Embryonic facial prominence (tissue), 1 donor: ENCODE results near the gene TBCK.
"Not testable (repeated sequence)": the region's sequence is repeated elsewhere in the genome, so short reads cannot be mapped to it uniquely, and the experiment has no call there.

ENCODE experiments used
- DNase-seq: peaks from one replicate; pipeline ENCODE4 v3.0.0-alpha.2; 2016; ENCODE audit errors: extremely low spot score

Gene TBCK

DNA sequence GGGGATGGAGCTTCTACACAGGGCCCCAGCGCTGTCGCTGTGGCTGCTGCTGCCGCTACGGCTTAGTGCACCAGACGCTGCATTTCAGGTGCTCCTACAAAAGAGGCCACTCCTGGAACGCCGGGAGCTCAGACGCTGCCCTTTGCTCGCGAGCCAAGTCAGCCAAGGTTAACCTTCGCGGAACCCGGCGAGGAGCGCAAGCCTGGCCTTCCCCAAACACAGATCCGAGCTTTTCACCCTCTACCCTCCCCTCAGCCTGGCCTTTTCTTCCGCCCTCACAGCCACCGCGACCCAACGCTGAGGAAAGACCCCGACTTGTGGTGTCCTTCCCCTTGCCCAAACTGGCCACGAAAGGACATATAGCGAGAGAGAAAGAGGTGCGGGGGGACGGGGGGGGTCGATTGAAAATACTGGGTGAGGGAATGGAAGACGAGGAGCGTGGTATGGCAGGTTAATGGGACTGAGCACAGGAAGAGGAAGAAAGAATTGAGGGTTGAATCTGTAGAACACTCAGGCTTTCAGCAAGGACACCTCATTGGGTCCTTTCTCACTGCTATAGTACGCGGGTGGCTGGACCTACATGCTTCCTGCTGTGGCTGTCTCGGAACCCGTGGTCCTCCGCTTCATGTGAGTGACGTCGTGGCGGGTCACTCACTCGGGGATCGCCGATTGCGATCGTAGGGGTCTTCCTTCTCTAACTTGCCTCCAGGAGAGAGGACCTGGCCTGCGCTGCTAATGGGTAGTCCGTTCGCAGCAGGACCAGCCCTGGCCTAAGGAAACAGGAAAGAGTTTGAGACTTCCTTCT is at the start of gene TBCK, which contains the start of gene AIMP1:
Gene TBCK, minus strand, starts transcription at position 242 of the 805 bp plus-strand sequence. CDS start 7,249 bp downstream, outside the sequence.
Gene AIMP1, plus strand, starts transcription at position 583 of the 805 bp plus-strand sequence. CDS start 8,460 bp downstream, outside the sequence.
- DNase-seq, result peak; percentile 93

DNA sequence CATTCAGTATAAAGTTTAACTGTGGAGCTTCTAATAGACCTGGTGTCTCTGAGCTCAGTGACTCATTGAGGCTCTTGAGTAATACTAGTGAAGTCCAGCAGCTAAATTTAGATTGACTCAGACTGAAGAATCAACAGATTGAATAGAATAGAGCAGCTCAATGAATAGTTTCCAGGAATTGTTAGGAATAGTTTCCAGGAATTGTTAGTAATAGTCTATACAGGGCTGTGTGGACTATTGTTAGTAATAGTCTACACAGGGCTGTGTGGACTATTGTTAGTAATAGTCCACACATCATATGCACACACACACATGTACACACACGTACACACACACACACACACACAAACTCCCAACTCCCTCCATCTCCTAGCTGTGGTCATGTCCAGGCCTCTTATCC is 49.6 kb upstream of the TBCK start:
- no peak for DNase-seq

DNA sequence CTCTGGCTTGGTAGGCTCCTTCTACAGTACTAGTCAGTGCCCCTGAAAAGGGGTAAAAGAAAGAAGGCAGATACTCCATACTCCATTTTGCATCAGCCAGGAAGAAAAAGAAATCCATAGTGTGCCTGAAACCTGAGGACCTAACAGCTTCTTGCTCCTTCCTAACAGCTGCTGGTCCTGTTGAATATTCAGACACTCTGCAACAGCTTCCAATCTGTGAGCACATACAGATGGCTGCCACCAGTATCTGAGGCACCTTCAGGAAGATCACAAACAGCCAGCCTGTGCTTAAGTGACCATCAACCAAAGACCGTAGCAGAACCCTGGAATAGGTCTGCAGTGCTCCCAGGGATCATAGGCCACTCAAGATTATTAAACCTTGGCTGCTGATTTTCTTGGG is 48.3 kb upstream of the TBCK start:
- DNase-seq, result no peak

DNA sequence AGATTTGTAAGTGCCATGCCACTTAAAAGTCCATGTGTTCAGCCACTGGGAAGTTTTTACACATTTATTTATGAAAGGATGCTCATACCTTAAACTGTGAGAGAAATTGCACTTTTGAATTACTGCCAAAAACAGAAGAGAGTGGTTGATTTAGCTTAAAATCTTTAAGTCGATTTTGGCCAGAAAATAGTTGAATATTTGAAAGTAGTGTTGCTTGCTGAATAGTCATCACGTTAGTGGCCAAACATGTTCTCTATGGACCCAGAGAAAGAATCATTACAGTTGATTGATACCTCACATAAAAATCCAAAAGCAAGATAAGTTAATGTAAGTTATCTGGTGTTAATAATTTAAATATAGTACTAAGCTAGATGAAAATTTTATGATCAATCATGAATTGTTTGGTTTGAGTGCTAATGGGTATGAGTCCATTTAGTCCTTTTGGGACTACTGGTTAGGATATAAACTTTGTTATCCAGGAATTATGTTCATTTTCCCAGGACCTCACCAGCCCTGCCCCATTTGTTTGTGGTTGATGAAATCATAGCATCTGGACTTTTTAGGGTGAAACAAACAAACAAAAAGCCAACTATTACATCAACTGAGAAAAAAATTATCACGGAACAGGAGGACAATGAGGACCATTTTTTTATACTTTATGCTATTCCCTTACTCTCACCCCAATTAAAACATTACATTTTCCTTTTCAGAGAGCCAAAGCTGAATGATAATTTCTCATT is 46.2 kb upstream of the TBCK start:
- no peak for DNase-seq

DNA sequence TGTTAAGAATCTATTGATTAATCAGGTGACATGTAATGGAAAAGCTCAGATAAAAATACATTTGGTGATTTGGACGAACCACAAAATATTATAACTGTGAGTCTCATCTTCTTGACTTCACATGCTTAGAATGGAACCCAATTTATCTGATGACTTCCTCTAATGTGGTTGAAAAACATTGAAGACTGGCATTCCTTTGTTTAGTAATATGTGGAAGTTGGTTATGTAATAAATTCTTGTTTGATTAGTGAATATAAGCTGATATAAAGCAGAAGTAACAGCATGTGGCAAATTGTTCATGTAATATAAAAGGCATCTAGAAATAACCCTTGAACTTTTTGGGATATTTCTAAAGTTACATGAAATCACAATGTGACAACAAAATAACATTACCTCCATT is 42.9 kb upstream of the TBCK start:
- no peak for DNase-seq

DNA sequence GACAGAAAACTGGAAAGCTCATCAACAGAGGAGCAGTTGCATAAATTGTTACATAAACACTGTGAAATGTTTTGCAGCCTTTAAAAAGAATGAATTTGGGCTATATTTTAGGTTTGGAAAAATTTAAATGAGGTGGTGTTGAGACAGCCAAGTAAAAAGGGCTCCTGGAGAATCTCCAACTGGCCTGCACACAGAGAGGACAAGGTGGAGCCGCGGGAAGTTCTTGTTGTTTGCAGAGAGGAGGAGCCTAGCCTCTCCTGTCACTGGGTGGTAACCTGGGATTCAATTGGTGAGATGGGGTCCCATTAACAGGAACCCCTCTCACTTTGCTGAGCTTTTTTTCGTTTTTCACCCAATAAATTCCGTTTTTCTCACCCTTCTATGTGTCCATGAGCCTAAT is 39.2 kb upstream of the TBCK start:
- DNase-seq, result no peak

DNA sequence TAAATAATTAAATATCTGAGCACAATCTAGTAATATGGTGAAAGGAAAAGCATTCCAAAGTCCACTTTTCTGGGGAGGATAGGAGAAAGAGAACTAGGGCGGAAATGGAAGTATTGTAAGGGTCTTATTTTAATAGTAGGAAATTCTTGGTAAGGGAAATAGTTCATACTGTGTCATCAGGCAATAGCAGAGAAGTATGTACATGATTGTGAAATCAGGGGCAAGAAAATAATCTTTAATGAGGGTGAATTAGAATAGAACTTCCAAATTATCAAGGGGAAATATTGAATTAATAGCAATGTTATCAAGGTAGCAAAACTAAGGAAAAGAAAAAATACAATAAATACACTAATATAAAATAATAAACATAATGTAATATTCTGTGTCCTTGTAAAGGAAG is 37.8 kb upstream of the TBCK start:
- DNase-seq, result no peak

DNA sequence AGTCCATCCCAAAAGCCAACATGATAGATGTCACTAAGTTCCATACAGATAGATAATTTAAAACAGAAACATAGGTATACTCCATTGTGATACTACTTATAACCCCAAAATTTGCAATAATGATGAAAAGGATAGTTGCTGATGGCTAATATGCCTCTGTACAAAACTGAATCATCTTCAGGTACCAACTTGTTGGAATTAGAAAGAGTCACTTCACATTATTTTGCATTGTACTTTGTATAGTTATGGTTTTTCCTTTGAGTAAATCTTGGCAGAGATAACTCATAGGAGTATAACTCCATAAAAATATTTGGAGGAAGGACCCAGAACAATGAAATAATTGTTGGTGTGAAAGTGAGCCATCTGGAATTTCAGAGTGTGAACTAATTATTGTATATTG is 35.0 kb upstream of the TBCK start:
- DNase-seq, result no peak

DNA sequence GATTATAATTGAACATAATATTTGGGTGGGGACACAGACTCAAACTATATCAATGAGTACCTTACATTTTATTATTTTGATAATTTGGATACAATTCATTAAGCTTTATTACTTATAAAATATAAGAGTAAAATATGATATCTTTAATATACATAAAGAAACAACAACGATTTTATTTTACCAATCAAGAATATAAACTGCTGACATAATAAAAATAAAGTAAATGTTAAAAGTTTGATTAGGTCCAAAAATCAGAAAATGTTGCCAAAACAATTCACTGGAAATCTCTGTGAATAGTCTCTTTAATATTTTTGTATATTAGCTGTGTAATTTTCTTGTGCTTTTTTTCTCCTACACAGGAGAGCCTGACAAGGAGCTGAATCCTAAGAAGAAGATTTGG is 31.2 kb upstream of the TBCK start:
- no peak for DNase-seq

DNA sequence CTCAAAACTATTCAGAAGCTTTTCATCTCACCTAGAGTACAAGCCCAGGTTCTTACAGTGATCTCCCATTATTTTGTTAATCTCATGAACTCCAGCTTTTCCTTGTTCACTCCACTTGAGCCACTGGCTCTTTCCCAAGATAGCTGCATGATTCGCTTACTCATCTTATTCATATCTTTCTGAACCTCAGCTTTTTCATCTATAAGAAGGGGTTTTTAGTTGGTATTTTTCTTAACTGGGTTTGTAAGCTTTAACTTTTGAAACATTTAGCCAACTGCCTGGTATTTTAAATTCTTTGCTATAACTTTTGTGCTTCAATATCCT is 28.6 kb upstream of the TBCK start:
- DNase-seq, result no peak

DNA sequence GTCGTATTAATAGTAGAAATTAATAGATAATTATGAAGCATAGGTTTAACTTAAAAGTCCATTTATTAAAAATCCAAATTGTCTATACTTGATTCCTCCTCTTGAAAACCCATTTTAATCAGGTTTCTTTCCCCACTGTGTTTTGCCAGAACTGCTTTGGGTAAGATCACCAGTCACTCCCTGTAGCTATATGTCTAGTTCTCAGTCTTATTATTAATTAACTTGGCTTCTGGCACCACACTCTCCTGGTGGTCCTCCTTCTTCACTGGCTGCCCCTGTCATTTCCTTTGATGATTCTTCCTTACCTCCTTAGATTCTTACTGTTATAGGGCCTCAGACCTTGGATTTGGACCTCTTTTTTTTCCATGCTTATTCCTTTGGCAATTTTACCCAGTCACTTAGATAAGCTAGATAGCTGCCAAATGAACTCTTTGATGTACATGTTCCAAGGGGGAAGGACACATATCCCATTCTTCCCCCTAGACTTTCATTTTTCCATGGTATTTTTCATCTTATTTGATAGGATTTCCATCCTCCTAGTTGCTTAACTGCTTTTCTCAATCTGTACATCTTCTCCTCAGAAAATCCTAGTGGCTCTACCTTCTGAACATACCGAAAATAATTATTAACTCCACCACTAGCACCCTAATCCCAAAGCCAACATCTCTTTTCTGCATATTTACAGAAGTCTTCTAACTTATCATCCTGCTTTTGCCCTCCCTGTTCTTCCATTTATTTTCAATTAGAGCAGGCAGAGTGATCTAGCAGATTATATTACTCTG is 28.0 kb upstream of the TBCK start:
- DNase-seq, result no peak

DNA sequence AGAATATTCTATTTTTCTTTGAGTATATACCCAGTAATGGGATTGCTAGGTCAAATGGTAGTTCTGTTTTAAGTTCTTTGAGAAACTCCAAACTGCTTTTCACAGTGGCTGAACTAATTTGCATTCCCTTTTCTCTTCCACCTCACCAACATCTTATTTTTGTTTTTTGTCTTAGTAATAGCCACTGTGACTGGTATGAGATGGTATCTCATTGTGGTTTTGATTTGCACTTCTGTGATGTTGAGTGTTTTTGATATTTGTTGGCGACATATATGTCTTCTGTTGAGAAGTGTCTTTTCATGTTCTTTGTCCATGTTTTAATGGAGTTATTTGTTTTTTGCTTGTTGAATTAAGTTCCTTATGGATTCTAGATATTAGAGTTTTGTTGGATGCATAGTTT is 24.8 kb upstream of the TBCK start:
- DNase-seq, result no peak

DNA sequence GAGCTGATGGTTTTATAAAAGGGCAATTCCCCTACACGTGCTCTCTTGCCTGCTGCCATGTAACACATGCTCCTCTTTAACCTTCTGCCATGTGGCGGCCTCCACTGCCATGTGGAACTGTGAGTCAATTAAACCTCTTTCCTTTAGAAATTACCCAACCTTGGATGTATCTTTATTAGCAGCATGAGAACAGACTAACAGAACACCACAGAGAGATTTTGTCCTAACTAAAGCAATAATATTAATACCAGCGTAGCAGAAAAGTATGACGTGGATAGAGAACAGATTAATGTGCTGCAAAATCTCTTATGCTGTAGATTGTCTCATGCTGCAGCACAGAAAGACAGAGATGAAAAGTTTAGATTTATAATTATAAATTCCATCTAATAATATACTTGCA is 23.4 kb upstream of the TBCK start:
- DNase-seq, result no peak

DNA sequence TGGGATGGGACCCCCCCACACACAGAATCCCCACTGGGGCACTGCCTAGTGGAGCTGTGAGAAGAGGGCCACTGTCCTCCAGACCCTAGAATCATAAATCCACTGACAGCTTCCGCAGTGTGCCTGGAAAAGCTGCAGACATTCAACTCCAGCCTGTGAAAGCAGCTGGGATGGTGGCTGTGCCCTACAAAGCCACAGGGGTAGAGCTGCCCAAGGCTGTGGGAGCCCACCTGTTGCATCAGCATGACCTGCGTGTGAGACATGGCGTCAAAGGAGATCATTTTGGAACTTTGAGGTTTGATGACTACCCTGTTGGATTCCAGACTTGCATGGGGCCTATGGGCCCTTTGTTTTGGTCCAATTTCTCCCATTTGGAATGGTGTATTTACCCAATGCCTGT is 22.7 kb upstream of the TBCK start:
- no peak for DNase-seq

DNA sequence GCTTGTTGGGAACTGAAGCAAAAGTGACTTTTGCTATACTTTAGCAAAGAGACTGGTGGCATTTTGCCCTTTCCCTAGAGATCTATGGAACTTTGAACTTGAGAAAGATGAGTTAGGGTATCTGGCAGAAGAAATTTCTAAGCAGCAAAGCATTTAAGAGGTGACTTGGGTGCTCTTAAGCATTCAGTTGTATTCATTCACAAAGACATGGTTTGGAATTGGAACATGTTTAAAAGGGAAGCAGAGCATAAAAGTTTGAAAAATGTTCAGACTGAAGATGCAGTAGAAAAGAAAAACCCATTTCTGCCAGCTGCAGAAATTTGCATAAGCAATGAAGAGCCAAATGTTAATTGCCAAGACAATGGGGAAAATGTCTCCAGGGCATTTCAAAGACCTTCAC is 21.9 kb upstream of the TBCK start:
- DNase-seq, result no peak

DNA sequence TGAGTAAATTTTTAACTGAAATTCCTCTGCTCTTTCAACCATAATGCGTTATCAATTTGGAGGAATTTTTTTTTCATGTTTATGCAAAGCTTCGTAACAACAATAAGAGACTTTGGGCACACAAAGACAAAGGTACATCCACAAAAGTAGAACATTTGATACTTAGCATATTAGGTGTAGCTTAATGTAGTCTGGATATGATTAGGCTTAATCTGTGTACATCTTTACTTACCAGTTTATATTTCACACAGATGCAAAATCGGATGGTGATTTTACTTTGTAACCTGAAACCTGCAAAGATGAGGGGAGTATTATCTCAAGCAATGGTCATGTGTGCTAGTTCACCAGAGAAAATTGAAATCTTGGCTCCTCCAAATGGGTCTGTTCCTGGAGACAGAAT is 20.6 kb upstream of the TBCK start:
- DNase-seq, result no peak

DNA sequence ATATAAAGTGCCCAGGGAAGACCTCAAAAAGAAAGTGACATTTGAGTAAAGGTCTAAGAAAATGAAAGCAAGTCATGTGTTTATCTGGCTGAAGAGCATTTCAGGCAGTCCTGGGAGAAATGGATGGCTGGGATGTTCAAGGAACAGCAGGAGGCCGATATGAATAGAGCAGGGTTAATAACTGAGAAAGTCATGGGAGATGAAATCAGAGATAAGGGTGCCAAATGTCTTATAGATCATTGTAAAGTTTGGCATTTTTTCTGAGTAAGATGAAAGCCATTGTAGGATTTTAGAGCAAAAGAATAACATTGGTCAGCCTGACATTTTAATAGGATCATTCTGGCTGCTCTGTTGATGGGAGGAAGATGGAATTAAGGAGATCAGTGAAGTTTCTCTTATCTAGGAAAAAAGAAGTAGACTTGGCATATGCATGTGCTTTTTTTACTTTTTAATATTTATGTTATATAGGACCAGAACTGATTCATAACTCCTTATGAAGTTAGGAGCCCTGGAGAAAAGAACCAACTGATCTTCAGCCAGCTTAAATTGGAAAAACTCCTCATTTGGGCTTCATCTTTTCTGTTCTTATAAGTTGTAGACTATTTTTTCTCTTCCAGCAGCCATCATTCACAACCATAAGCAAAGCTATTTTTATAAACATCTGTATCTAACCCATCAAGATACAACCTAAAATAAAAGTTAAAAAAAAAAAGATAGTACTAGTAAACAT is 18.9 kb upstream of the TBCK start:
- no peak for DNase-seq

DNA sequence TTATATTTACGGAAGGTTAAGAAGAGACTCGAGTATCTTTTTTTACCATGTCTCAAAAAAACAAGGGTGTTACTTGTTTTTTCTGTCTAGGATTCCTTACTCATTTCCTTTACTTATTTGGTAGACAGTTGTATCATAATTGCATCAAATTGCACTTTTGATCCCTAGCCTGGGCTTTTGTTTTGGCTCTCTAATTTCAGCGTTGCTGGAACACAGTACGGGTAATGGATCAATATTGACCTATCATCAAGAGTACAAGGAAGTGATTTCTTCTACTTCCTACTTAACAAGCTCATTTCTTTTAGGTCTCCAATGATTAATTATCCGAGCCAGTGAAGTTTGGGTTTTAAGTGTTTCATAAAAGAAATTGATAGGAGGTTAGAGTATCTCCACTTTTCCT is 17.2 kb upstream of the TBCK start:
- no peak for DNase-seq

DNA sequence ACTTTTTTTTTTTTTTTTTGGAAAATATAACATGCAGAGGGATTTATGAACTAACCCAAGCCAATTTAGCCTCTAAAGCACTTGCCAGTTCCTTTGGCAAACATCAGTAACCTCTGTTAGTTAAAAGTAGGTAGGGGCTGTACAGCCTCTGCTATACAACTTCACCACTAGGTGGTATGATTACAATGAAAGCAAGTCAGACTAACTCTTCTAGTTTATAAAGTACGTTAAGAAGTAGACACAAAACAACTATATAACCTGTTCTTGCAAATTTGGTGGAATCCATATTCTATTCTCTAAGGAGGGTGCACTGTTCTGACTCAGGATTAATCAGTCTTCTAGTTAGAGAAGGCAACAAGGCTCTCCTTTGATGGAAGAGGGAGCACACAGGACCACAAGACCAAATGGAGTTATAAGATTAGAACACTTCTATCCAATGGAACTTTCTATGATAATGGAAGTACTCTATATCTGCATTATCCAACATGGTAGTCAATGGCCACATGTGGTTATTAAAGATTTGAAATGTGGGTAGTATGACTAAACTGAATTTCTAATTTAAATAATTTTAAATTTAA is 13.1 kb upstream of the TBCK start:
- no peak for DNase-seq

DNA sequence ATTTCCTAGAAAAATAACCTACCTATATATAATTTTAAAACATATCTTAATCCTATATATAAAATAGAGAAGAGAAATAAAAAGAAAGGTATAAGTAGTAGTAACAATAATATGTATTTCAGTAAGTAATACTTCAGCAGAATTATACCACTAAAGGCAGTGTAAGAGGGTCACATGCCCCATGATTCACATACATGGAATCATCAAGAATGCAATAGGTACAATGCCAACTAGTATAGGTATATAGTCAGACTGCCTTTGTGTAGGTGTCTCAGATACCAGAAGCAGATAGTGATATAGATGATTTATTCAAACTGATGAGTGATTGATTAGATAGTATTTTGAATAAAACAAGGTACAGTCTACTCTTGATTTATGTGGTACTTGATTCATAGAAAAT is 9.8 kb upstream of the TBCK start:
- no peak for DNase-seq

DNA sequence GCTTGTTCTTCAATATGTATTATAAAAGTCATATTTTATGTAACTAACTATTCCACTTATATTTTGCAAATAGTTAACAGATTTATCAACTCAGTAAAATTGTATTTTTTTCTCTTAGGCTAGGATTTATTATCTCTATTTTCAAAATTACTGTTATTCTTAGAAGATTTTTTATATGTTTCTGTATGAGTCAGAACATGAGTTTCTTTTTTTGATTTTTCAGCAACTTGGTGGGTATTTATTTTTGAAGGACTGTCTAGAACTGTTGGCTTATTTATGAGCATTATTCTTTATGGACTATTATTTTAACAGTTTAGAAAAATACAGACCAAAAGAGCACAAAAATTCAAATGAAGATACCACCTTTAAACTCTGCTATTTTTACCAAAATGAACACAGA is 7.1 kb upstream of the TBCK start:
- DNase-seq, result no peak

DNA sequence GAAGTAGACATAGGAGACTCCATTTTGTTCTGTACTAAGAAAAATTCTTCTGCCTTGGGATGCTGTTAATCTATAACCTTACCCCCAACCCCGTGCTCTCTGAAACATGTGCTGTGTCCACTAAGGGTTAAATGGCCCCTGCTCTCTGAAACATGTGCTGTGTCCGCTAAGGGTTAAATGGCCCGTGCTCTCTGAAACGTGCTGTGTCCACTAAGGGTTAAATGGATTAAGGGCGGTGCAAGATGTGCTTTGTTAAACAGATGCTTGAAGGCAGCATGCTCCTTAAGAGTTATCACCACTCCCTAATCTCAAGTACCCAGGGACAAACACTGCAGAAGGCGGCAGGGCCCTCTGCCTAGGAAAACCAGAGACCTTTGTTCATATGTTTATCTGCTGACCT is 5.8 kb upstream of the TBCK start:
- not testable (repeated sequence) for DNase-seq
